Measurements from ENCODE around the gene DLGAP5.

DNA sequence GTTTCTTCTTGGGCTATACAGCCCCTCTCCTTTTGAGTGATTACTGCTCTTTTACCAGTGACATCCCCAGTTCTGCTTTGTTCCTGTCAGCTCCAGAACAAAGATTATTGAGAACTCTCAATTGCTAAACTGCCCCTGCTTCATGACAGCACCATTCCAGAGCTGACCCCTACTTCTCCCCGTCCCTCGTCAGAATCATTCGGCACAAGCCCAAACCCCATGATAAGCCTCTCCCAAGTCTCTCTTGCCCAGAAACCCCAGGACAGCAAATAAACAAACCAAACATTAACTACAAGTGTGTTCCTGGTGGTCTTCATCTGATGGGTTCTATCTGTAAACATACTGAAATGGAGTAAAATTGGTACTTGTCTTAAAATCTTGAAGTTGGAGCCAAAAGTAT lies 9.3 kb upstream of the DLGAP5 start:
- TF ChIP-seq, protein P1, sequence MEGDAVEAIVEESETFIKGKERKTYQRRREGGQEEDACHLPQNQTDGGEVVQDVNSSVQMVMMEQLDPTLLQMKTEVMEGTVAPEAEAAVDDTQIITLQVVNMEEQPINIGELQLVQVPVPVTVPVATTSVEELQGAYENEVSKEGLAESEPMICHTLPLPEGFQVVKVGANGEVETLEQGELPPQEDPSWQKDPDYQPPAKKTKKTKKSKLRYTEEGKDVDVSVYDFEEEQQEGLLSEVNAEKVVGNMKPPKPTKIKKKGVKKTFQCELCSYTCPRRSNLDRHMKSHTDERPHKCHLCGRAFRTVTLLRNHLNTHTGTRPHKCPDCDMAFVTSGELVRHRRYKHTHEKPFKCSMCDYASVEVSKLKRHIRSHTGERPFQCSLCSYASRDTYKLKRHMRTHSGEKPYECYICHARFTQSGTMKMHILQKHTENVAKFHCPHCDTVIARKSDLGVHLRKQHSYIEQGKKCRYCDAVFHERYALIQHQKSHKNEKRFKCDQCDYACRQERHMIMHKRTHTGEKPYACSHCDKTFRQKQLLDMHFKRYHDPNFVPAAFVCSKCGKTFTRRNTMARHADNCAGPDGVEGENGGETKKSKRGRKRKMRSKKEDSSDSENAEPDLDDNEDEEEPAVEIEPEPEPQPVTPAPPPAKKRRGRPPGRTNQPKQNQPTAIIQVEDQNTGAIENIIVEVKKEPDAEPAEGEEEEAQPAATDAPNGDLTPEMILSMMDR (IDR thresholded peaks at IDR 0.05; ENCODE audit: low read length), result no peak
- TF ChIP-seq EZH2 (optimal IDR thresholded peaks at IDR 0.05; ENCODE audit: low read depth, low read length), result no peak
- no peak for TF ChIP-seq EZH2phosphoT487 (IDR thresholded peaks at IDR 0.05; ENCODE audit: low read length)
